SU-DHL-6 (cell line): Measurements from ENCODE around the gene TPRA1.

ENCODE experiments used
- CTCF ChIP-seq: fragments of 200-600 bp; sonication (generic); IDR thresholded peaks from one replicate; pipeline ENCODE4 v1.5.1; 2017; ENCODE audit warnings: antibody characterized with exemption, mild to moderate bottlenecking, low read length, moderate library complexity; ENCODE audit not compliant: insufficient read depth, poor library complexity, severe bottlenecking
- EZH2phosphoT487 ChIP-seq: fragments of 200-600 bp; sonication (generic), shearing (Covaris generic); conservative IDR thresholded peaks from 2 replicates; pipeline ENCODE4 v1.6.1; 2018; ENCODE audit warnings: mild to moderate bottlenecking, antibody characterized with exemption, low read length, moderate library complexity, mixed read lengths

- TF ChIP-seq CTCF = no peak
- TF ChIP-seq EZH2phosphoT487 = no peak
These were observed 32.4 kb upstream of the TPRA1 start for GRCh38 chr3:127622772-127623576.
